Osteocyte (in vitro differentiated cells): Measurements from ENCODE around the gene PDF. TPM values are rescaled to one million over a fixed set of nuclear protein-coding genes. Genes with fewer than 3 reads are reported as not detected.

Experiments
- DNase-seq: peaks from one replicate; pipeline ENCODE4 v3.0.0; 2021; ENCODE audit warnings: mixed read lengths; ENCODE audit not compliant: unreplicated experiment; ENCODE audit errors: extremely low spot score
- H3K27ac Mint-ChIP-seq: one replicate; pipeline ENCODE4 v1.8.0; 2021; ENCODE audit warnings: mild to moderate bottlenecking, mixed read lengths; ENCODE audit not compliant: unreplicated experiment
- H3K27me3 Mint-ChIP-seq: one replicate; pipeline ENCODE4 v1.8.0; 2021; ENCODE audit warnings: mixed read lengths; ENCODE audit not compliant: unreplicated experiment
- H3K36me3 Mint-ChIP-seq: one replicate; pipeline ENCODE4 v1.8.0; 2021; ENCODE audit warnings: mixed read lengths; ENCODE audit not compliant: unreplicated experiment
- H3K4me1 Mint-ChIP-seq: one replicate; pipeline ENCODE4 v1.8.0; 2021; ENCODE audit warnings: mixed read lengths; ENCODE audit not compliant: unreplicated experiment
- H3K4me3 Mint-ChIP-seq: one replicate; pipeline ENCODE4 v1.8.0; 2021; ENCODE audit warnings: mild to moderate bottlenecking, moderate library complexity, mixed read lengths; ENCODE audit not compliant: unreplicated experiment
- H3K9me3 Mint-ChIP-seq: one replicate; pipeline ENCODE4 v1.8.0; 2021; ENCODE audit warnings: mixed read lengths; ENCODE audit not compliant: unreplicated experiment
- total RNA-seq: library from RNA; stranded (reverse); gene quantifications from 2 replicates; pipeline ENCODE4 v1.2.1, GENCODE V29; 2021
- TF ChIP-seq, protein P1 (sequence below): fragments of 200-600 bp; sonication (generic); IDR thresholded peaks from 2 replicates; pipeline ENCODE4 v1.5.0; 2021; ENCODE audit warnings: antibody characterized with exemption, mild to moderate bottlenecking, moderate library complexity

Gene PDF
- total RNA-seq, 1 donor from 2014 or later, result 12.6 TPM

GRCh38 chr16:69307091-69307490 lies 23.3 kb downstream of the PDF start:
- TF ChIP-seq, protein P1, sequence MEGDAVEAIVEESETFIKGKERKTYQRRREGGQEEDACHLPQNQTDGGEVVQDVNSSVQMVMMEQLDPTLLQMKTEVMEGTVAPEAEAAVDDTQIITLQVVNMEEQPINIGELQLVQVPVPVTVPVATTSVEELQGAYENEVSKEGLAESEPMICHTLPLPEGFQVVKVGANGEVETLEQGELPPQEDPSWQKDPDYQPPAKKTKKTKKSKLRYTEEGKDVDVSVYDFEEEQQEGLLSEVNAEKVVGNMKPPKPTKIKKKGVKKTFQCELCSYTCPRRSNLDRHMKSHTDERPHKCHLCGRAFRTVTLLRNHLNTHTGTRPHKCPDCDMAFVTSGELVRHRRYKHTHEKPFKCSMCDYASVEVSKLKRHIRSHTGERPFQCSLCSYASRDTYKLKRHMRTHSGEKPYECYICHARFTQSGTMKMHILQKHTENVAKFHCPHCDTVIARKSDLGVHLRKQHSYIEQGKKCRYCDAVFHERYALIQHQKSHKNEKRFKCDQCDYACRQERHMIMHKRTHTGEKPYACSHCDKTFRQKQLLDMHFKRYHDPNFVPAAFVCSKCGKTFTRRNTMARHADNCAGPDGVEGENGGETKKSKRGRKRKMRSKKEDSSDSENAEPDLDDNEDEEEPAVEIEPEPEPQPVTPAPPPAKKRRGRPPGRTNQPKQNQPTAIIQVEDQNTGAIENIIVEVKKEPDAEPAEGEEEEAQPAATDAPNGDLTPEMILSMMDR, result no peak
- H3K27ac Mint-ChIP-seq, result no peak overlapping the region
- no peaks in the 10 kb centered on the region for H3K27me3 Mint-ChIP-seq
- no peaks in the 10 kb centered on the region for H3K9me3 Mint-ChIP-seq
- peaks cover 7% of the 10 kb centered on the region for H3K36me3 Mint-ChIP-seq
- no peak overlapping the region for H3K4me3 Mint-ChIP-seq
- no peak for DNase-seq
- peaks cover 20% of the 10 kb centered on the region for H3K4me1 Mint-ChIP-seq

DNA sequence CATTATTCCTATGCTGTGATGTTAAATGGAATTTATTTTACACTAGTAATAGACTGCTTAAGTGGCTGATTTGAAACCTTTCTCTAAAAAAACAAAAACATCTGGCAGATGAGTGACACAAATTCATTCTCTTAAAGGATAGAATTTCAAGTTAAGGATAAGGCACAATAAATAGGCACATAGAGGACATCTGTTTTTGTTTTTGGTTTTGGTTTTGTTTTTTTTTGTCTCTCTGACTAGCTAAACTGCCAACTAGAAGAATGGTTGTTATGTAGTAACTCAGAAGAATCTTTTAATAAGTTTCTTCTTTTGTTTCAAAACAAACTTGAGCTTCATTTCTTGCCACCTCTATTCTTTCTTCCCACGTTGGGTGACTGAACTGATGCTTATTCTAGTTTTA lies 24.4 kb downstream of the PDF start:
- no peaks in the 10 kb centered on the region for H3K27me3 Mint-ChIP-seq
- TF ChIP-seq, protein P1, result no peak
- no peak for DNase-seq
- H3K4me1 Mint-ChIP-seq, result peaks cover 16% of the 10 kb centered on the region
- H3K9me3 Mint-ChIP-seq, result no peaks in the 10 kb centered on the region
- no peak overlapping the region for H3K4me3 Mint-ChIP-seq
- H3K27ac Mint-ChIP-seq, result peak overlapping the region; percentile 59
- peaks cover 9% of the 10 kb centered on the region for H3K36me3 Mint-ChIP-seq

GRCh38 chr16:69302301-69302700 lies 28.1 kb downstream of the PDF start:
- peak; percentile 8 for DNase-seq
- no peak overlapping the region for H3K4me3 Mint-ChIP-seq
- TF ChIP-seq, protein P1, result no peak
- H3K27ac Mint-ChIP-seq, result no peak overlapping the region
- H3K9me3 Mint-ChIP-seq, result no peaks in the 10 kb centered on the region
- no peaks in the 10 kb centered on the region for H3K27me3 Mint-ChIP-seq
- peaks cover 10% of the 10 kb centered on the region for H3K4me1 Mint-ChIP-seq
- peaks cover 20% of the 10 kb centered on the region for H3K36me3 Mint-ChIP-seq

DNA sequence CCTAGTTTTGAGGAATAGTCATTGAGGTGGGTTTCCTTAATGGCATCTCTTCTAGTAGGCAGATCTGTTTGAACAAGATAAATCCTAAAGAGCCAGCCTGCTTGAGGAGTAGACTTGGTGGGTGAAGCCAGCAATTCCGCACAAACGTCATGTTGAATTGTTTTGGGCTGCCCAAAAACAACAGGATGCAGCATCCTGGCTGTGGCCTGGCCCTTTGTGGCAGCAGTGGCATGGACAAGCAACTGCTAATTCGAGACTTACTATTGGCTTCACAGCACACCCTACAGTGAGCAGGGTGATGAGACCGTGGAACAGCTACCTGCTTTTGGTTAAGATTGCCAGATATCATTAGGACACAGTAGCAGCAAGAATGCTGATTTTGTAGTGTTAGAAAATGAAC lies 28.5 kb downstream of the PDF start:
- Mint-ChIP-seq H3K4me1 (peaks cover 10% of the 10 kb centered on the region), H3K36me3 (peaks cover 20% of the 10 kb centered on the region), H3K27ac (no peak overlapping the region), H3K9me3 (no peaks in the 10 kb centered on the region), H3K4me3 (no peak overlapping the region), H3K27me3 (no peaks in the 10 kb centered on the region)
- TF ChIP-seq, protein P1, result no peak
- DNase-seq, result peak; percentile 38

DNA sequence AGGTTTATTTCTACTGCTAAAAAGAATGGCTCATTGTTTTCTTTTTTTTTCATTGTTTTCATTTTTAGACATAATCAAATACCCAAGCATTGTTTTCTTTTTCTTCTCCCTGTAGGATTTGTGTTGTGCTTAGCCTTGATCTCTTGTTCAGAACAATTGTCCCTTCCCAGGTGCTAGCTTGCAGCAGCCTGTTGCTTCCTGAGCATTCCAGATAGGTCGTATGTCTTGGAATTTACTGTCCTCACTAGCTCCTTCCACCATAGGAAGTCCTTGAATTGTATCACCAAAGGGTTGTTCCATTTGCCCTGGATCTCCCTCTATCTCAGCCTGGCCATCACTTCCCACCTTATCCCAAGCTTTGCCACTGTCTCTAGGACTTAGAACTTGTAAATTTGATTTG lies 29.2 kb downstream of the PDF start:
- Mint-ChIP-seq H3K4me1 (peaks cover 7% of the 10 kb centered on the region), H3K9me3 (no peaks in the 10 kb centered on the region), H3K4me3 (no peak overlapping the region), H3K27ac (no peak overlapping the region), H3K36me3 (peaks cover 20% of the 10 kb centered on the region), H3K27me3 (no peaks in the 10 kb centered on the region)
- peak; percentile 10 for DNase-seq
- TF ChIP-seq, protein P1, result no peak
